ENCODE data around the gene CUL1.

CUL1 gene

GRCh38 chr7:148698397-148699023, at the start of gene CUL1:
CUL1 (plus strand) TSS chr7:148698903; CDS start chr7:148730123, 31,220 bp downstream.
- peak; percentile 91 for DNase-seq (ENCODE audit: low read depth)
- peak within 1 kb of the TSS; percentile 74 for H3K4me3 ChIP-seq (ENCODE audit: low read depth, low read length)
- no peak for TF ChIP-seq CTCF (IDR thresholded peaks at IDR 0.05; ENCODE audit: insufficient read depth, low read depth, low read length, missing control alignments)

- DNase-seq (ENCODE audit: low read depth), result no peak
- TF ChIP-seq CTCF (IDR thresholded peaks at IDR 0.05; ENCODE audit: insufficient read depth, low read depth, low read length, missing control alignments), result no peak
- H3K4me3 ChIP-seq (ENCODE audit: low read depth, low read length), result no peak overlapping the region
Observed at GRCh38 chr7:148650232-148650858, 48.4 kb upstream of the CUL1 start.

GRCh38 chr7:148652773-148653172, 45.9 kb upstream of the CUL1 start:
- no peak for TF ChIP-seq CTCF (IDR thresholded peaks at IDR 0.05; ENCODE audit: insufficient read depth, low read depth, low read length, missing control alignments)
- DNase-seq (ENCODE audit: low read depth), result no peak
- H3K4me3 ChIP-seq (ENCODE audit: low read depth, low read length), result no peak overlapping the region

- DNase-seq (ENCODE audit: low read depth), result no peak
- no peak for TF ChIP-seq CTCF (IDR thresholded peaks at IDR 0.05; ENCODE audit: insufficient read depth, low read depth, low read length, missing control alignments)
- no peak overlapping the region for H3K4me3 ChIP-seq (ENCODE audit: low read depth, low read length)
Observed at GRCh38 chr7:148657929-148658328, 40.8 kb upstream of the CUL1 start.

- peak; percentile 9 for DNase-seq (ENCODE audit: low read depth)
- no peak overlapping the region for H3K4me3 ChIP-seq (ENCODE audit: low read depth, low read length)
- TF ChIP-seq CTCF (IDR thresholded peaks at IDR 0.05; ENCODE audit: insufficient read depth, low read depth, low read length, missing control alignments), result no peak
Observed at GRCh38 chr7:148661471-148661870, 37.2 kb upstream of the CUL1 start.

- TF ChIP-seq CTCF (IDR thresholded peaks at IDR 0.05; ENCODE audit: insufficient read depth, low read depth, low read length, missing control alignments), result no peak
- H3K4me3 ChIP-seq (ENCODE audit: low read depth, low read length), result no peak overlapping the region
- DNase-seq (ENCODE audit: low read depth), result no peak
Observed at GRCh38 chr7:148662646-148663045, 36.1 kb upstream of the CUL1 start.

GRCh38 chr7:148664324-148664723, 34.4 kb upstream of the CUL1 start:
- no peak for TF ChIP-seq CTCF (IDR thresholded peaks at IDR 0.05; ENCODE audit: insufficient read depth, low read depth, low read length, missing control alignments)
- H3K4me3 ChIP-seq (ENCODE audit: low read depth, low read length), result no peak overlapping the region
- no peak for DNase-seq (ENCODE audit: low read depth)

All from GM12865 (cell line).